DOHH2 (cell line): ENCODE measurements around the gene NHLH1.

ENCODE experiments used
- H3F3A ChIP-seq: fragments of 200-600 bp; sonication (generic), shearing (Covaris generic); 2 replicates; pipeline ENCODE4 v1.6.0; 2016; ENCODE audit warnings: antibody characterized with exemption, mild to moderate bottlenecking; ENCODE audit not compliant: control insufficient read depth, insufficient read depth
- H3K27ac ChIP-seq: fragments of 200-600 bp; sonication (generic); 2 replicates; pipeline ENCODE4 v1.5.1; 2014; ENCODE audit warnings: low read depth, mild to moderate bottlenecking, low read length, moderate library complexity
- H3K27me3 ChIP-seq: fragments of 200-600 bp; sonication (generic); 2 replicates; pipeline ENCODE4 v1.6.1; 2014; ENCODE audit warnings: mild to moderate bottlenecking, low read length, mixed read lengths; ENCODE audit not compliant: control insufficient read depth
- H3K36me3 ChIP-seq: fragments of 200-600 bp; sonication (generic); 2 replicates; pipeline ENCODE4 v1.6.1; 2014; ENCODE audit warnings: mild to moderate bottlenecking, low read length, moderate library complexity, mixed read lengths; ENCODE audit not compliant: control insufficient read depth
- H3K4me1 ChIP-seq: fragments of 200-600 bp; sonication (generic); 2 replicates; pipeline ENCODE4 v1.6.1; 2014; ENCODE audit warnings: mild to moderate bottlenecking, low read length, mixed read lengths; ENCODE audit not compliant: control insufficient read depth
- H3K4me2 ChIP-seq: fragments of 200-600 bp; sonication (generic); 2 replicates; pipeline ENCODE4 v1.6.0; 2014; ENCODE audit warnings: mild to moderate bottlenecking, low read length, moderate library complexity
- H3K4me3 ChIP-seq: fragments of 200-600 bp; sonication (generic); 2 replicates; pipeline ENCODE4 v1.5.1; 2014; ENCODE audit warnings: mild to moderate bottlenecking, low read length, mixed read lengths
- H3K79me2 ChIP-seq: fragments of 200-600 bp; sonication (generic); 2 replicates; pipeline ENCODE4 v1.6.1; 2014; ENCODE audit warnings: mild to moderate bottlenecking, low read length, mixed read lengths; ENCODE audit not compliant: control insufficient read depth
- H3K9me2 ChIP-seq: fragments of 200-600 bp; sonication (generic); replicated peaks from 2 replicates; pipeline ENCODE4 v1.6.1; 2014; ENCODE audit warnings: mild to moderate bottlenecking, low read length, mixed read lengths; ENCODE audit not compliant: control insufficient read depth
- H3K9me3 ChIP-seq: fragments of 200-600 bp; sonication (generic); 2 replicates; pipeline ENCODE4 v1.6.1; 2014; ENCODE audit warnings: antibody characterized with exemption, low read length, mixed read lengths; ENCODE audit not compliant: control insufficient read depth, insufficient read depth
- H4K20me1 ChIP-seq: fragments of 200-600 bp; sonication (generic); 2 replicates; pipeline ENCODE4 v1.6.0; 2014; ENCODE audit warnings: low read depth, mild to moderate bottlenecking, antibody characterized with exemption, low read length, moderate library complexity; ENCODE audit not compliant: control insufficient read depth, insufficient read depth
- CTCF ChIP-seq: fragments of 200-600 bp; sonication (generic); IDR thresholded peaks from one replicate; pipeline ENCODE4 v1.5.1; 2014; ENCODE audit warnings: antibody characterized with exemption, mild to moderate bottlenecking, low read depth, low read length; ENCODE audit not compliant: poor library complexity, severe bottlenecking
- EZH2phosphoT487 ChIP-seq: fragments of 200-600 bp; sonication (generic); IDR thresholded peaks from 2 replicates; pipeline ENCODE4 v1.6.1; 2017; ENCODE audit warnings: borderline replicate concordance, mild to moderate bottlenecking, antibody characterized with exemption, low read length, moderate library complexity, mixed read lengths

The NHLH1 gene

GRCh38 chr1:160346958-160347357, 19.9 kb upstream of the NHLH1 start:
- Histone ChIP-seq H3K4me3 (no peak overlapping the region), H3K27me3 (no peaks in the 10 kb centered on the region), H4K20me1 (no peaks in the 10 kb centered on the region), H3K36me3 (peaks cover 83% of the 10 kb centered on the region), H3K79me2 (peaks cover 40% of the 10 kb centered on the region), H3K27ac (no peak overlapping the region), H3F3A (no peaks in the 10 kb centered on the region), H3K9me3 (no peaks in the 10 kb centered on the region), H3K9me2 (no peaks in the 10 kb centered on the region), H3K4me1 (peaks cover 30% of the 10 kb centered on the region), H3K4me2 (peak overlapping the region; percentile 15; the same call in 1 of the 2 replicates)
- no peak for TF ChIP-seq EZH2phosphoT487
- no peak for TF ChIP-seq CTCF

GRCh38 chr1:160351629-160352028, 15.2 kb upstream of the NHLH1 start:
- peaks cover 97% of the 10 kb centered on the region for H3K36me3 ChIP-seq
- no peak overlapping the region for H3K4me2 ChIP-seq
- no peaks in the 10 kb centered on the region for H3F3A ChIP-seq
- TF ChIP-seq EZH2phosphoT487 = no peak
- TF ChIP-seq CTCF = no peak
- no peaks in the 10 kb centered on the region for H3K79me2 ChIP-seq
- H3K4me3 ChIP-seq = no peak overlapping the region
- H3K9me3 ChIP-seq = no peaks in the 10 kb centered on the region
- no peaks in the 10 kb centered on the region for H3K27me3 ChIP-seq
- no peaks in the 10 kb centered on the region for H4K20me1 ChIP-seq
- H3K9me2 ChIP-seq = no peaks in the 10 kb centered on the region
- H3K4me1 ChIP-seq = peaks cover 7% of the 10 kb centered on the region
- no peak overlapping the region for H3K27ac ChIP-seq

DNA sequence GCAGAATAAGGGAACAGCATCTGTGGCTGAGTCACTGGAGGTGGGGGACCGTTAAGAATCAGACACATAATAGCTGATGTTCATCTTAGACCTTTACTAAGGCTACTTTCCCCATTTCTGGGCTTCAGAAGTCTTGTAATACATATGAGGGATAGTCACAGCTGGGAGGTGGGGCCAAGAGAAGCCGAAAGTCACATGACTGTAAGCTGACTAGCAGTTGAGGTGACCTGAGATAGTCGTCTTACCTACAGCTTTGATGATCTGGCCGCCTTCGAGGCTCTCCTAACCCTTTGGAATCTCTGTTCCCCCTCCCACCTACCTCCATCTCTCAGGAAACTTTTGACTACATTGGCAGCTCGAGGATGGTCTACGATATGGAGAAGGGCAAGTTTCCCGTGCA, 14.3 kb upstream of the NHLH1 start:
- no peak overlapping the region for H3K4me2 ChIP-seq
- no peaks in the 10 kb centered on the region for H3K9me2 ChIP-seq
- H3K27me3 ChIP-seq = no peaks in the 10 kb centered on the region
- peaks cover 94% of the 10 kb centered on the region for H3K36me3 ChIP-seq
- no peaks in the 10 kb centered on the region for H3F3A ChIP-seq
- H3K9me3 ChIP-seq = no peaks in the 10 kb centered on the region
- H3K79me2 ChIP-seq = no peaks in the 10 kb centered on the region
- H3K4me3 ChIP-seq = no peak overlapping the region
- no peaks in the 10 kb centered on the region for H4K20me1 ChIP-seq
- no peak for TF ChIP-seq CTCF
- no peak for TF ChIP-seq EZH2phosphoT487
- H3K27ac ChIP-seq = no peak overlapping the region
- no peaks in the 10 kb centered on the region for H3K4me1 ChIP-seq

DNA sequence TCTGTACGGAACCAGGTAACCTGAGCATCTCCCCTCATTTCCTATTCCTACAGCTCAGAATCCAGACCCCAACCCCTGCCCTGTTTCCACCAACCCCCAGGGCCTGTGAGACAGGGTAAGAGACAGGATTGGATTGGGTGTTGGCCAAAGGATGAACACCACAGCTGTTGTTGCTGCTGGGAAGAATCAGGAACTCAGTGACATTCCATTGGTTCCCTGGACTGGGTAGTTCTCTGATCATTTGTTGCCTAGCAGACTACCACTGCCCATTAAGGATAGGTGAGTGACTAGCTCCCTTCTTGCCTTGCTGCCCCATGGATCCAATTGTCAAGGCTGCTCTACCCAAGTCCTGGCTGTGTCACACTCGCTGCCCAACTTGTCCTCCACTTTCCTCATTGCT, 13.6 kb upstream of the NHLH1 start:
- Histone ChIP-seq H3K9me2 (no peaks in the 10 kb centered on the region), H3K4me3 (no peak overlapping the region), H3K79me2 (no peaks in the 10 kb centered on the region), H3F3A (no peaks in the 10 kb centered on the region), H4K20me1 (no peaks in the 10 kb centered on the region), H3K4me2 (no peak overlapping the region), H3K9me3 (no peaks in the 10 kb centered on the region), H3K27ac (no peak overlapping the region), H3K27me3 (no peaks in the 10 kb centered on the region), H3K36me3 (peaks cover 95% of the 10 kb centered on the region), H3K4me1 (no peaks in the 10 kb centered on the region)
- TF ChIP-seq EZH2phosphoT487 = no peak
- TF ChIP-seq CTCF = no peak
